Kidney (tissue), 14 donors: ENCODE data around the gene AOC1. TPM values are rescaled to one million over a fixed set of nuclear protein-coding genes. Genes with fewer than 3 reads are reported as not detected.

Experiments used
- DNase-seq, 5 donors: peaks; one replicate each; pipeline ENCODE4 v3.0.0-alpha.2; 2013 to 2020
- FAIRE-seq: peaks from 2 replicates; lab custom pipeline; 2012; peaks lifted over from hg19 to GRCh38; lab: Jason Lieb, UNC
- H3K27ac ChIP-seq, 2 donors: one replicate each; pipeline ENCODE4 v1.7.0; 2013; ENCODE audit warnings: low read depth in 2 of 2, low read length in 2 of 2, inconsistent platforms in 1 of 2
- H3K27me3 ChIP-seq: one replicate; pipeline ENCODE4 v1.7.1; 2013; ENCODE audit warnings: low read length, inconsistent platforms; ENCODE audit not compliant: control insufficient read depth, insufficient read depth
- H3K36me3 ChIP-seq, 3 donors: one replicate each; pipeline versions ENCODE4 v1.7.0 to v1.7.1; 2013; ENCODE audit warnings: low read length in 3 of 3, control low read depth in 1 of 3, inconsistent platforms in 1 of 3; ENCODE audit not compliant: insufficient read depth in 3 of 3, control insufficient read depth in 2 of 3
- H3K4me1 ChIP-seq, 3 donors: one replicate each; pipeline versions ENCODE4 v1.7.0 to v1.7.1; 2013; ENCODE audit warnings: low read length in 3 of 3, inconsistent platforms in 1 of 3, low read depth in 1 of 3; ENCODE audit not compliant: control insufficient read depth in 2 of 3, insufficient read depth in 2 of 3
- H3K4me3 ChIP-seq, 3 donors: one replicate each; pipeline versions ENCODE4 v1.7.0 to v1.8.1; 2013; ENCODE audit warnings: low read length in 3 of 3, control low read depth in 1 of 3, inconsistent platforms in 1 of 3
- H3K9ac ChIP-seq, 3 donors: one replicate each; pipeline versions ENCODE4 v1.7.0 to v1.7.1; 2013; ENCODE audit warnings: low read length in 3 of 3, control low read depth in 1 of 3, inconsistent platforms in 1 of 3
- H3K9me3 ChIP-seq, 3 donors: one replicate each; pipeline versions ENCODE4 v1.7.0 to v1.7.1; 2013; ENCODE audit warnings: low read length in 3 of 3, control low read depth in 1 of 3, inconsistent platforms in 1 of 3; ENCODE audit not compliant: control insufficient read depth in 2 of 3, insufficient read depth in 1 of 3
- CTCF ChIP-seq: IDR thresholded peaks from 3 replicates; pipeline ENCODE4 v1.5.1; 2012; ENCODE audit warnings: mild to moderate bottlenecking, moderate library complexity, borderline replicate concordance; ENCODE audit not compliant: insufficient read depth; ENCODE audit errors: extremely low read depth
- intact Hi-C: fragments of 100-400 bp; cut with DNase I; formaldehyde crosslinking; loops from one replicate; pipeline ENCODE4 v1.11.1; 2022
- polyA plus RNA-seq: library from polyadenylated mRNA; stranded (reverse); fragments of 350-450 nt; fragmentation: Illumina TruSeq; extraction: RNeasy Lipid Tissue Mini Kit (QIAGEN cat#74804); gene quantifications from one replicate; pipeline ENCODE4 v1.2.3, GENCODE V29; 2014; ENCODE audit warnings: low read depth, low replicate concordance; ENCODE audit not compliant: insufficient read depth
- total RNA-seq: library from RNA; stranded (reverse); fragmentation: NEBNext Ultra II Directional; extraction: Animal tissue kit (Norgen Biotek cat#: 25700); gene quantifications from one replicate; pipeline ENCODE4 v1.2.1, GENCODE V29; 2021
- donor health status: control.
- donor health status: control.
- donor health status: control.
- donor health status: control.
- donor health status: control.
- donor health status: DM: yes; HTN: yes; CAD: no.
- donor health status: Normal renal cell carcinoma (clear cell type).

AOC1 gene
- total and polyA plus RNA-seq, 2 donors from 2014 or later: 99.1 to 170 TPM

GRCh38 chr7:150855046-150855445, 2.7 kb downstream of the AOC1 start:
- Histone ChIP-seq H3K36me3 (no peaks in the 10 kb centered on the region), H3K27ac (no peak overlapping the region), H3K27me3 (no peaks in the 10 kb centered on the region), H3K9ac (no peak overlapping the region), H3K9me3 (no peaks in the 10 kb centered on the region), H3K4me3 (peak overlapping the region in 1 of 3 donors; percentile 46), H3K4me1 (peaks cover 0 to 10% (median 0%) of the 10 kb centered on the region in 3 donors)
- no peak for FAIRE-seq
- TF ChIP-seq CTCF: no peak
- DNase-seq: peak in 3 of 5 donors; percentile 19 to 40 (median 35)
- intact Hi-C loops: no loop called here

DNA sequence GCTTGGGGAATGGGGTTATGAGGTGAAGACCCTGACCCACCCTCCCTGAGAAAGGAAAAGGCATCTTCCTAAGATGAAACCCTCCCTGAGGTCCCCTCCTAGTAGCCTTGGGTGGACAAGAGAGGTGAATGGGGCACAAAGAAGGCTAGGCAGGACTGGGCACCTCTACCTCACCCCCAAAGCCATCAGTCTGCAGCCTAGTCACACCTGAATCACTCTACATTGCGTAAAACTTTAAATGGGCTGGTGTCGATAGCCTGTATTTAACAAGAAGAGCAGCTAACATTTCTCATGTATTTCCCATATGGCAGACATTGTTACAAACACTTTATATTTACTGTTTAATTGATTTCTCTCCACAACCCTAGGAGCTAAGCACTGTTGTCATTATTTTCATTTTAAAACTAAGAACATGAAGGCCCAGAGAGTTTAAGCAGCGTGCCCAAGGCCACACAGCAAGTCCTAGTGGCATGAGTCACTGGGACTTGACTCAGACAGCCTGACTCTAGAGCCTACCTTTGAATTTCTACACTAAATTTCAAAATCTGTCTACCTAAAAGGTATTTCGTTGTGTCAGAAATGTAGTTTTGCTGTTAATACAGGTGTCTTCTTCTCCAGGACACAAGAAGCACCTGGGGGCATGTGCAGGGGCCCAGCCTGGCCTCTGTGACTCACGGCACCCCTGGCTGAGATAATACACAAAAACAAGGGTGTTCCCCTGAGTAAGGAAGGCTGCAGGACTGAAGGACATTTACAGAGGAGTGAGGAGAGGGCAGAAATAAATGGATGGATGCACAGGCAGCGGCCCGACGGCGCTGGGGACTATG, 3.4 kb downstream of the AOC1 start:
- no peaks in the 10 kb centered on the region for H3K9me3 ChIP-seq
- H3K9ac ChIP-seq: no peak overlapping the region
- H3K27me3 ChIP-seq: no peaks in the 10 kb centered on the region
- H3K4me3 ChIP-seq: no peak overlapping the region
- FAIRE-seq (no peak), DNase-seq (peak in 1 of 5 donors; percentile 26)
- intact Hi-C loops: no loop called here
- no peak for TF ChIP-seq CTCF
- H3K36me3 ChIP-seq: no peaks in the 10 kb centered on the region
- H3K4me1 ChIP-seq: peaks cover 0 to 10% (median 0%) of the 10 kb centered on the region in 3 donors
- H3K27ac ChIP-seq: no peak overlapping the region

- FAIRE-seq: no peak
- Histone ChIP-seq H3K27ac (no peak overlapping the region), H3K27me3 (no peaks in the 10 kb centered on the region), H3K4me1 (peaks cover 0 to 10% (median 0%) of the 10 kb centered on the region in 3 donors), H3K36me3 (no peaks in the 10 kb centered on the region), H3K4me3 (no peak overlapping the region), H3K9me3 (no peaks in the 10 kb centered on the region), H3K9ac (no peak overlapping the region)
- intact Hi-C loops: no loop called here
- DNase-seq: peak in 1 of 5 donors; percentile 23
- no peak for TF ChIP-seq CTCF
Observed at GRCh38 chr7:150856303-150857275, 4.3 kb downstream of the AOC1 start.
